ENCODE measurements around the gene OTX1.

The OTX1 gene

DNA sequence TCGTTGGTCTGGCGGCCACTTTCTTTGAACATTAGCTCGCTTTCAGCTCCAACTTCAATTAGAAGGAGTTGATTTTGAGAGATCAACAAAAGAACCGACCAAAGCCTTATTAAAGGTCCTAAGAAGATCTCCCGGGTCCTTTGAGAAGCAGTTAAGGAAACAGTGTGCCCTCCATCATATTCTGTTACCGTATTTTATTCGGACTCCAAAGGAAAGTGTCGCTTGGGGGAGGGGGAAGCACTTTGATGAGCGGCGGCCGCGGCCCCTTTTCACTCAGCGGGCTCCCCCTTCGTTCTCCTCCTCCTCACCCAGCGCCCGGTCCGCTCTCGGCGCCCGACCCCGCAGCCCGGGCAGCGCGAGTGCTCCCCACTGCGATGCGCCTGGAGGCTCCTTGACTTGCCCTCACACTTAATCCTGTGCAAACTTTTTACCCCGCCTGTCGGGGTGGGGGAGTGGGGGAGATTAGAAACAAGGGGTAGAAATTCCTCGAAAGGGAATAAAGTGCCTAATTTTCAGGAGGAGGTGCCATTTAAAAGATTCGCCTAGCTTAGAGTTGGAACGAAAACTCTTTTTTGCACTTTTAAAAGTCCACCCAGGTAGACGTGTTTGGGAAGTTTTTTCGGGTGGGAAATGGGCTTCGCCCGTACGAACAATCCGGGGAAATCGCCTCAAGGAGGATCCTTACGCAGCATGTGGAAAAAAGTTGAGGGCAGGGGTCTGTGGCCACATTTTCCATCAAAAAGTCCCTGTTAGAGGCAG is 1.2 kb upstream of the OTX1 start:
- H3K9me2 ChIP-seq (replicated peaks; ENCODE audit: low read depth, low read length), result no peaks in the 10 kb centered on the region
- H4K20me1 ChIP-seq (ENCODE audit: insufficient read depth, low read length, poor library complexity, severe bottlenecking), result no peaks in the 10 kb centered on the region
- peak overlapping the region; percentile 65 for H3K4me2 ChIP-seq (ENCODE audit: low read depth, low read length, poor library complexity, severe bottlenecking)
- peaks cover 13% of the 10 kb centered on the region; the same call in 1 of the 2 replicates for H3K79me2 ChIP-seq (ENCODE audit: insufficient read depth, low read length)
- H3K36me3 ChIP-seq (ENCODE audit: insufficient read depth, low read length), result no peaks in the 10 kb centered on the region
- peak overlapping the region; percentile 62 for H3K9ac ChIP-seq (ENCODE audit: low read depth, low read length, poor library complexity, severe bottlenecking)
- no peaks in the 10 kb centered on the region for H3K27me3 ChIP-seq (ENCODE audit: insufficient read depth, low read length, poor library complexity, severe bottlenecking)
- H3K4me3 ChIP-seq (ENCODE audit: low read length, poor library complexity, severe bottlenecking), result peak overlapping the region; percentile 64
- TF ChIP-seq EZH2phosphoT487 (IDR thresholded peaks at IDR 0.05; ENCODE audit: borderline replicate concordance), result no peak
- H3K9me3 ChIP-seq (ENCODE audit: insufficient read depth, low read depth, low read length), result no peaks in the 10 kb centered on the region
- H3F3A ChIP-seq (ENCODE audit: low read depth), result no peaks in the 10 kb centered on the region
- H2AFZ ChIP-seq (ENCODE audit: low read length), result 0 out of 2 replicates have a peak overlapping the region, but pooled peaks have one; percentile 86
- H3K4me1 ChIP-seq (ENCODE audit: insufficient read depth, low read length, poor library complexity, severe bottlenecking), result no peaks in the 10 kb centered on the region

- Histone ChIP-seq H3K36me3 (ENCODE audit: insufficient read depth, low read length) (no peaks in the 10 kb centered on the region), H3K79me2 (ENCODE audit: insufficient read depth, low read length) (peaks cover 13% of the 10 kb centered on the region; the same call in 1 of the 2 replicates), H3K9ac (ENCODE audit: low read depth, low read length, poor library complexity, severe bottlenecking) (peak overlapping the region; percentile 62), H4K20me1 (ENCODE audit: insufficient read depth, low read length, poor library complexity, severe bottlenecking) (no peaks in the 10 kb centered on the region), H2AFZ (ENCODE audit: low read length) (peak overlapping the region; percentile 86; the same call in 1 of the 2 replicates), H3K9me2 (replicated peaks; ENCODE audit: low read depth, low read length) (no peaks in the 10 kb centered on the region), H3K4me1 (ENCODE audit: insufficient read depth, low read length, poor library complexity, severe bottlenecking) (no peaks in the 10 kb centered on the region), H3K4me3 (ENCODE audit: low read length, poor library complexity, severe bottlenecking) (peak overlapping the region; percentile 64), H3K9me3 (ENCODE audit: insufficient read depth, low read depth, low read length) (no peaks in the 10 kb centered on the region), H3K27me3 (ENCODE audit: insufficient read depth, low read length, poor library complexity, severe bottlenecking) (no peaks in the 10 kb centered on the region), H3K4me2 (ENCODE audit: low read depth, low read length, poor library complexity, severe bottlenecking) (peak overlapping the region; percentile 65), H3F3A (ENCODE audit: low read depth) (no peaks in the 10 kb centered on the region)
- TF ChIP-seq, protein P1, sequence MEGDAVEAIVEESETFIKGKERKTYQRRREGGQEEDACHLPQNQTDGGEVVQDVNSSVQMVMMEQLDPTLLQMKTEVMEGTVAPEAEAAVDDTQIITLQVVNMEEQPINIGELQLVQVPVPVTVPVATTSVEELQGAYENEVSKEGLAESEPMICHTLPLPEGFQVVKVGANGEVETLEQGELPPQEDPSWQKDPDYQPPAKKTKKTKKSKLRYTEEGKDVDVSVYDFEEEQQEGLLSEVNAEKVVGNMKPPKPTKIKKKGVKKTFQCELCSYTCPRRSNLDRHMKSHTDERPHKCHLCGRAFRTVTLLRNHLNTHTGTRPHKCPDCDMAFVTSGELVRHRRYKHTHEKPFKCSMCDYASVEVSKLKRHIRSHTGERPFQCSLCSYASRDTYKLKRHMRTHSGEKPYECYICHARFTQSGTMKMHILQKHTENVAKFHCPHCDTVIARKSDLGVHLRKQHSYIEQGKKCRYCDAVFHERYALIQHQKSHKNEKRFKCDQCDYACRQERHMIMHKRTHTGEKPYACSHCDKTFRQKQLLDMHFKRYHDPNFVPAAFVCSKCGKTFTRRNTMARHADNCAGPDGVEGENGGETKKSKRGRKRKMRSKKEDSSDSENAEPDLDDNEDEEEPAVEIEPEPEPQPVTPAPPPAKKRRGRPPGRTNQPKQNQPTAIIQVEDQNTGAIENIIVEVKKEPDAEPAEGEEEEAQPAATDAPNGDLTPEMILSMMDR (conservative IDR thresholded peaks at IDR 0.05; ENCODE audit: low read length), result no peak
- TF ChIP-seq EZH2phosphoT487 (IDR thresholded peaks at IDR 0.05; ENCODE audit: borderline replicate concordance), result no peak
These were observed 678 bp upstream of the OTX1 start for GRCh38 chr2:63049970-63050333.

DNA sequence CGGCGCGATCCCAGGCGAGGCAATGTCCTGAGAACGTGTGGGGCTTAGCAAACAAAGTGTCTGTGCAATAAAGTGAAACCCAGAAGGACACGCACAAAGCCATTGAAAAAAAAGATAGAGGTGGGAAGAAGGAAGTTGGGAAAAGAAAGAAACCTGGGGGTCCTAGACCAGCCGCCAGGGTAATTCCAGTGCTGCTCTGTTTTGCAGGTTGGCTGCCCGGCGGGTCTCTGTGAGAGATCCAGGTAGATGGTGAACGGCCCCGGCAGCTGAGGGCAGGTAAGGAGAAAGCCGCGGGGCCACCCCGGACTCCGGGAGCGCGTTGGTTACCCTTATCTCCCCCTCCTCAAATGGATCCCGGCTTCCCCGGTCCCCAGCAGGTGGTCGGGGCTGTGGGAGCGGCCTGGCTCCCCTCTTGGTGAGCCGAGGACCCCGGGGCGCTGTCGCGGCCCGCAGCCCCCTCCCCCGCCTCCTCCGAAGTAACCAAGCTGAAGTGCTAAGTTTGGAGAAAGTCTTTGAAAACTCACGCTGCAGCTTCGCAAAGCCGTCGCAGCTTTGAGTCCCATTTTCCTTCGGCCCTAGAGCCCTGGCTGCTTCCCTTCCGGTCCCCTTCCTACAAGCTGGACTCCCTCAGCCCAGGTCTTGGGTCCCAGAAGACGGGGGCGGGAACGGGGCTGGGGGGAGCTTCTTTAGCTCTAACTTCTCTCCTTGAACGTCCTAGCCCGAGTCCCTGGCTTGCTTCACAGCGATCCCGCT is 588 bp downstream of the OTX1 start:
- Histone ChIP-seq H3K36me3 (ENCODE audit: insufficient read depth, low read length) (no peaks in the 10 kb centered on the region; the same call in 1 of the 2 replicates), H3K9ac (ENCODE audit: low read depth, low read length, poor library complexity, severe bottlenecking) (peak overlapping the region; percentile 89), H3K9me3 (ENCODE audit: insufficient read depth, low read depth, low read length) (no peaks in the 10 kb centered on the region), H3F3A (ENCODE audit: low read depth) (no peaks in the 10 kb centered on the region), H3K4me2 (ENCODE audit: low read depth, low read length, poor library complexity, severe bottlenecking) (peak overlapping the region; percentile 75), H3K4me3 (ENCODE audit: low read length, poor library complexity, severe bottlenecking) (peak overlapping the region; percentile 100), H4K20me1 (ENCODE audit: insufficient read depth, low read length, poor library complexity, severe bottlenecking) (no peaks in the 10 kb centered on the region), H3K4me1 (ENCODE audit: insufficient read depth, low read length, poor library complexity, severe bottlenecking) (no peaks in the 10 kb centered on the region), H2AFZ (ENCODE audit: low read length) (peak overlapping the region; percentile 100), H3K79me2 (ENCODE audit: insufficient read depth, low read length) (peaks cover 13% of the 10 kb centered on the region; the same call in 1 of the 2 replicates), H3K27me3 (ENCODE audit: insufficient read depth, low read length, poor library complexity, severe bottlenecking) (no peaks in the 10 kb centered on the region), H3K9me2 (replicated peaks; ENCODE audit: low read depth, low read length) (no peaks in the 10 kb centered on the region)
- no peak for TF ChIP-seq EZH2phosphoT487 (IDR thresholded peaks at IDR 0.05; ENCODE audit: borderline replicate concordance)
- TF ChIP-seq, protein P1 (conservative IDR thresholded peaks at IDR 0.05; ENCODE audit: low read length), result no peak

Data from Loucy (cell line).